Liver (tissue), 3 donors: ENCODE results near the gene KLK10.
"Not testable (repeated sequence)": the region's sequence is repeated elsewhere in the genome, so short reads cannot be mapped to it uniquely, and the experiment has no call there.

ENCODE experiments used
- GABPA ChIP-seq, 2 donors: IDR thresholded peaks in 1 of 2; conservative IDR thresholded peaks in 1 of 2; 2 replicates each; pipeline ENCODE4 v1.6.1; 2016; ENCODE audit warnings: antibody characterized with exemption in 2 of 2, mild to moderate bottlenecking in 1 of 2, moderate library complexity in 1 of 2
- RAD21 ChIP-seq, 2 donors: IDR thresholded peaks; 2 replicates each; pipeline ENCODE4 v1.6.1; 2016; ENCODE audit warnings: antibody characterized with exemption in 2 of 2, mild to moderate bottlenecking in 2 of 2
- SP1 ChIP-seq: IDR thresholded peaks from 2 replicates; pipeline ENCODE4 v1.6.1; 2018; ENCODE audit warnings: antibody characterized with exemption, mild to moderate bottlenecking
- TF ChIP-seq, protein P1 (sequence below): fragments of 150-350 bp; IDR thresholded peaks from 2 replicates; pipeline ENCODE4 v1.5.1; 2017; ENCODE audit warnings: improper control_type of control experiment, low read depth, low read length; ENCODE audit not compliant: missing input control
- TF ChIP-seq, protein P2 (sequence below): IDR thresholded peaks from 2 replicates; pipeline ENCODE4 v1.6.1; 2016; ENCODE audit warnings: antibody characterized with exemption
- TF ChIP-seq, protein P3 (sequence below): IDR thresholded peaks from 2 replicates; pipeline ENCODE4 v1.6.1; 2016; ENCODE audit warnings: antibody characterized with exemption, mild to moderate bottlenecking
- donor health status: healthy.
- donor health status: healthy.

DNA sequence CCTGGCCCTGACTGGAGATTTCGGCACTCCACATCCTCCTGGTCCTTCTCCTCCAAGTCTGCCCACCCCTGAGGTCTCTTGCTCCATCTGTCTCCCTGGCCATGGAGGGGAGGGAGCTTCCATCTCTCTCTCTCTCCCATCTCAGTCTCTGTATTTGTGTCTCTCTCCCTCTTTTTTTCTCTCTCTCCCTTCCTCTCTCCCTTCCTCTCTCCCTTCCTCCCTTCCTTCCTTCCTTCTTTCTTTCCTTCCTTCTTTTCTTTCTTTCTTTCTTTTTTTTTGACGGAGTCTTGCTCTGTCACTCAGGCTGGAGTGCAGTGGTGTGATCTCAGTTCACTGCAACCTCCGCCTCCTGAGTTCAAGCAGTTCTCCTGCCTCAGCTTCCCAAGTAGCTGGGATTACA is 49.7 kb downstream of the KLK10 start:
- TF ChIP-seq, protein P1, sequence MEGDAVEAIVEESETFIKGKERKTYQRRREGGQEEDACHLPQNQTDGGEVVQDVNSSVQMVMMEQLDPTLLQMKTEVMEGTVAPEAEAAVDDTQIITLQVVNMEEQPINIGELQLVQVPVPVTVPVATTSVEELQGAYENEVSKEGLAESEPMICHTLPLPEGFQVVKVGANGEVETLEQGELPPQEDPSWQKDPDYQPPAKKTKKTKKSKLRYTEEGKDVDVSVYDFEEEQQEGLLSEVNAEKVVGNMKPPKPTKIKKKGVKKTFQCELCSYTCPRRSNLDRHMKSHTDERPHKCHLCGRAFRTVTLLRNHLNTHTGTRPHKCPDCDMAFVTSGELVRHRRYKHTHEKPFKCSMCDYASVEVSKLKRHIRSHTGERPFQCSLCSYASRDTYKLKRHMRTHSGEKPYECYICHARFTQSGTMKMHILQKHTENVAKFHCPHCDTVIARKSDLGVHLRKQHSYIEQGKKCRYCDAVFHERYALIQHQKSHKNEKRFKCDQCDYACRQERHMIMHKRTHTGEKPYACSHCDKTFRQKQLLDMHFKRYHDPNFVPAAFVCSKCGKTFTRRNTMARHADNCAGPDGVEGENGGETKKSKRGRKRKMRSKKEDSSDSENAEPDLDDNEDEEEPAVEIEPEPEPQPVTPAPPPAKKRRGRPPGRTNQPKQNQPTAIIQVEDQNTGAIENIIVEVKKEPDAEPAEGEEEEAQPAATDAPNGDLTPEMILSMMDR = not testable (repeated sequence)
- TF ChIP-seq, protein P2, sequence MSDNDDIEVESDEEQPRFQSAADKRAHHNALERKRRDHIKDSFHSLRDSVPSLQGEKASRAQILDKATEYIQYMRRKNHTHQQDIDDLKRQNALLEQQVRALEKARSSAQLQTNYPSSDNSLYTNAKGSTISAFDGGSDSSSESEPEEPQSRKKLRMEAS = not testable (repeated sequence)
- not testable (repeated sequence) for TF ChIP-seq SP1; RAD21 (IDR thresholded peaks at IDR 0.05); GABPA (IDR thresholded peaks at IDR 0.05 in 1 of 2, conservative IDR thresholded peaks at IDR 0.05 in 1 of 2)
- TF ChIP-seq, protein P3, sequence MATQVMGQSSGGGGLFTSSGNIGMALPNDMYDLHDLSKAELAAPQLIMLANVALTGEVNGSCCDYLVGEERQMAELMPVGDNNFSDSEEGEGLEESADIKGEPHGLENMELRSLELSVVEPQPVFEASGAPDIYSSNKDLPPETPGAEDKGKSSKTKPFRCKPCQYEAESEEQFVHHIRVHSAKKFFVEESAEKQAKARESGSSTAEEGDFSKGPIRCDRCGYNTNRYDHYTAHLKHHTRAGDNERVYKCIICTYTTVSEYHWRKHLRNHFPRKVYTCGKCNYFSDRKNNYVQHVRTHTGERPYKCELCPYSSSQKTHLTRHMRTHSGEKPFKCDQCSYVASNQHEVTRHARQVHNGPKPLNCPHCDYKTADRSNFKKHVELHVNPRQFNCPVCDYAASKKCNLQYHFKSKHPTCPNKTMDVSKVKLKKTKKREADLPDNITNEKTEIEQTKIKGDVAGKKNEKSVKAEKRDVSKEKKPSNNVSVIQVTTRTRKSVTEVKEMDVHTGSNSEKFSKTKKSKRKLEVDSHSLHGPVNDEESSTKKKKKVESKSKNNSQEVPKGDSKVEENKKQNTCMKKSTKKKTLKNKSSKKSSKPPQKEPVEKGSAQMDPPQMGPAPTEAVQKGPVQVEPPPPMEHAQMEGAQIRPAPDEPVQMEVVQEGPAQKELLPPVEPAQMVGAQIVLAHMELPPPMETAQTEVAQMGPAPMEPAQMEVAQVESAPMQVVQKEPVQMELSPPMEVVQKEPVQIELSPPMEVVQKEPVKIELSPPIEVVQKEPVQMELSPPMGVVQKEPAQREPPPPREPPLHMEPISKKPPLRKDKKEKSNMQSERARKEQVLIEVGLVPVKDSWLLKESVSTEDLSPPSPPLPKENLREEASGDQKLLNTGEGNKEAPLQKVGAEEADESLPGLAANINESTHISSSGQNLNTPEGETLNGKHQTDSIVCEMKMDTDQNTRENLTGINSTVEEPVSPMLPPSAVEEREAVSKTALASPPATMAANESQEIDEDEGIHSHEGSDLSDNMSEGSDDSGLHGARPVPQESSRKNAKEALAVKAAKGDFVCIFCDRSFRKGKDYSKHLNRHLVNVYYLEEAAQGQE = not testable (repeated sequence)
